GM10266 (cell line): ENCODE data around the gene LTA4H.
"Not testable (repeated sequence)": the region's sequence is repeated elsewhere in the genome, so short reads cannot be mapped to it uniquely, and the experiment has no call there.

Source experiments
- DNase-seq: peaks from one replicate; pipeline ENCODE4 v3.0.0; 2012; ENCODE audit errors: extremely low spot score
- CTCF ChIP-seq: IDR thresholded peaks from 2 replicates; pipeline ENCODE4 v1.5.1; 2012; ENCODE audit warnings: mild to moderate bottlenecking, low read depth; ENCODE audit not compliant: control insufficient read depth, insufficient read depth; ENCODE audit errors: missing control alignments

The LTA4H gene

GRCh38 chr12:96075560-96075959 lies 40.2 kb upstream of the LTA4H start:
- no peak for TF ChIP-seq CTCF
- DNase-seq: no peak

DNA sequence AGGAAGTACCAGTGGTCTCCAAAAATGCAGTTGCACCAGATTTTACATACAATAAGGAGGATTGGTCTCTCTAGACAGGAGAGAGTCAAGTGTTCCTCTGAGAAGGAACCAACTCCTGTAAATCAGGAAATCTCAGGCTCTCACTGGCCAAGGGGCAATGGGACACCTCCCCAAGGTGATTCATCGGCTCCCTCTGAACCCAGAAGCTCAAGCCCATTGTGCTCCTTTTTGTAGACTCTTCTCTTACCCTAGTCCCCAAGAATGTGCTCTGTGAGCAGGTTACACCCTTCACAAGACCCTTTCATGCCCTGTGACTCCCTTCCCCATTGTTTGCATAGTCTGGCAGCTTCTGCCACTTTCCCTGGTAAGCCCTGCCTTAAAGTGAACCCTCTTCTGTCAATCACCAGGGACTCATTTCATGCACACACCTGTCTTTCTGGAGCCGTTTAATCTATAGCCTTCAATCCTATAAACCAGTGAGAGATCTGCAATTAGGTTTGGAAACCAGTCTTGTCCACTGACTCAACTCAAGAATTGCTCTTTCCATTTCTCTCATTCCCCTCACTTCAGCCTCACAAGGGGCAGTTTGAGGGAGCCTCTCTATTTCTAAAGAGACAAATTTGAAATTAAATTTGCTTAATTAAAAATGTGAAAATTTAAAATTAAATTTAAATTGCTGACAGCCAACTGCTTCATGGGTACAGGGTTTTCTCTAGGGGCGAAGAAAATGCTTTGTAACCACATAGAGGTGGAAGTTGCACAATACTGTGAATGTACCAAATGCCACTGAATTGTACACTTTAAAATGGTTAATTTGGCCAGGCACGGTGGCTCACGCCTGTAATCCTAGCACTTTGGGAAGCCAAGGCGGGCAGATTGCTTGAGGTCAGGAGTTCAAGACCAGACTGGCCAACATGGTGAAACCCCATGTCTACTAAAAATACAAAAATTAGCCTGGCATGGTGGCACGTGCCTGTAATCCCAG lies 38.3 kb upstream of the LTA4H start:
- no peak for DNase-seq
- TF ChIP-seq CTCF: no peak

DNA sequence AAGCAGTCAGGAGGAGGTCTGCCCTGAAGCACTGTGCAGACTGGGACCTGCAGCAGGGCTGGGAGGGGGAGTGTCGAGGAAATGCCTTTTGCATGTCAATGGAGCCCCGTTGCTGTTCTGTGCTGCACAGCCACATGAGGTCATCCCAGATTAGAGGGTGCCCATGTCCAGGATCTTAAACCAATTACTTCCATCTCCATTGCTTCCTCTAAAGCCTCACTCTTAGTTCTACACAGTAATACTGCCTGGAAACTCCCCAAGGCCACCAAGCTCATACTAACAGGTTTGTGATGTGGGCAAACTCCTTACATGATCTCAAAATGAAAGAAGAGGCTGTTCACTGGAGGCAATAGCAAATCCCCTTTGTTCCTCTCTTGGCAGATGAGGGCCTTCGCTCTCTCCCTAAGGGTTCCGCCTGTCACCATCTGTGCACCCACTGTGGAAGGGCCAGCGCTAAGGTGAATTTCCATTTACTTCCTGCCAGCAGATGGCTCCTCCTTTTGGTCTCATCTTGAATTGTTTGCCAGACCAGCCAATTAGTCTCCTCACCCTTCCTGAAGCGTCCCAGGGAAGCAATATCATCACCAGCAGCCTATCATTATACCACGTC lies 35.4 kb upstream of the LTA4H start:
- no peak for TF ChIP-seq CTCF

DNA sequence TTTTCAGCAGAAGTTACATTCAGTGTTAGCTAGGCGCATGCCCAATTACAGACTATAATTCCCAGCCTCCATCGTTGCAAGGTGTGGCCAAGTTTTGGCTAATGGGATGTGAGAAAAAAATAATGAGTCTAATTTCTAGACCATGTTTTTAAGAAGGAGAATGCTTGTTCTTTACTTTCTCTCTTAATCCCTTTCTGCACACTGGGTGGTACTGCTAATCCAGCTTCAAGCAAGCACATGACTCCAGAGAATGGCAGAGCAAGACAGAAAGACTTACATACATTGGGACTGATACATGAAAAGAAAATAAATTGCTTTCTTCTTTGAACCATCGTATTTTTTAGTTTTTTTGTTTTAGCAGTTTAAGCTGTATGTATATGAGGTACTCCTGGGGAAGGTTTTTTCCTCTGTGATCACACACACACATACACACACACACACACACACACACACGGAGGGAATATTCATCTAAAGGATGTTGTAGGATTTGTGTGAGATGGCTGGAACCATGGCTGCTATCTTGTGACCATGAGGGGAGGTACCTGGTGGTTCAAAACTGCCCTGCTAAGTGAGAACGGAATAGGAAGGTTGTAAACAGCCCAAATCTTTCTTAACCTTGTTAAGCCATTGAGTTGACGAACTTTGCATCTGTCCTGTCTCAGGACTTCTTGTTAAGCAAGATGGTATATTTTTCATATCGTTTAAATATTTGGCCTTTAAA lies 34.3 kb upstream of the LTA4H start:
- no peak for DNase-seq
- TF ChIP-seq CTCF: no peak

More for the DNA sequence above, 35.4 kb upstream of the LTA4H start:
- DNase-seq: no peak

- no peak for DNase-seq
Measured at GRCh38 chr12:96068636-96069035, 33.2 kb upstream of the LTA4H start.

DNA sequence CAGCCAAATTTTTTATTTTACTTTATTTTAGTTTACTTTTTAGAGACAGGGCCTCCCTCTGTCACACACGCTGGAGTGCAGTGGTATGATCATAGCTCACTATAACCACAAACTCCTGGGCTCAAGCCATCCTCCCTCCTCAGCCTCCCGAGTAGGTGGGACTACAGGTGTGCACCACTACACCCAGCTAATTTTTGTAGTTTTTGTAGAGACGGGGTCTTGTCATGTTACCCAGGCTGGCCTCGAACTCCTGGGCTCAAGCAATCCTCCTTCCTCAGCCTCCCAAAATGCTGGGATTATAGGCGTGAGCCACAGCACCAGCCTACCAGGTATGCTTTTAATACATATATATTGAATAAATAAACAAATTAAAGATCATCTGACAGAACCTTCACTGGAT lies 32.7 kb upstream of the LTA4H start:
- no peak for DNase-seq
- no peak for TF ChIP-seq CTCF

More at GRCh38 chr12:96068636-96069035, 33.2 kb upstream of the LTA4H start:
- no peak for TF ChIP-seq CTCF

- not testable (repeated sequence) for DNase-seq
Measured at GRCh38 chr12:96065776-96066175, 30.4 kb upstream of the LTA4H start.
